Mammary epithelial cell (primary cell): ENCODE measurements around the gene ING1.

ENCODE experiments used
- EZH2 ChIP-seq: IDR thresholded peaks from 2 replicates; pipeline ENCODE4 v1.6.1; 2012; ENCODE audit warnings: low read length, inconsistent platforms, borderline replicate concordance
- TF ChIP-seq, protein P1 (sequence below), 2 donors: IDR thresholded peaks in 1 of 2; conservative IDR thresholded peaks in 1 of 2; 2 replicates each; pipeline ENCODE4 v1.5.1; 2011 to 2012; ENCODE audit warnings: inconsistent platforms in 2 of 2, low read length in 2 of 2, mild to moderate bottlenecking in 2 of 2, control low read depth in 1 of 2, low read depth in 1 of 2; ENCODE audit not compliant: insufficient read depth in 1 of 2; ENCODE audit errors: extremely low read depth in 1 of 2

DNA sequence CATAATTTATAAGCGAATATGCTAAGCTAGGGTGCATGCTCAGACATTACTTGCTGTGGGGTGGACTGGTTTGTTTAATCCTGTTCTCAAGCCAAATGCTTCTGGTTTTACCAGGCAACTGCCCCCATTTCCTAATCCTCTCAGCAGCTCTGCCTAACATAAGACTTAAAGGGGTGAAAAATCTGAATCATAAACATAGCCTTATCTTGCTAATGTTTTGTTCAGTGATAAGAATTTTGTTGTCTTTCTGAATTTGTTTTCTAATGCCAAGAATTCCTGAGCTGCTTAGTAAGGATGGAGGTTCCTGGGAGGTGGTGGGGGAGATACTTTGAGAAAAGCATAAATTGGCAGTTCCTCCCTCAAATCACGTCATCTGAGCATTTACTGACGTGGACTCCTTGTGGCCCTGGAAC is 42.7 kb downstream of the ING1 start:
- TF ChIP-seq, protein P1, sequence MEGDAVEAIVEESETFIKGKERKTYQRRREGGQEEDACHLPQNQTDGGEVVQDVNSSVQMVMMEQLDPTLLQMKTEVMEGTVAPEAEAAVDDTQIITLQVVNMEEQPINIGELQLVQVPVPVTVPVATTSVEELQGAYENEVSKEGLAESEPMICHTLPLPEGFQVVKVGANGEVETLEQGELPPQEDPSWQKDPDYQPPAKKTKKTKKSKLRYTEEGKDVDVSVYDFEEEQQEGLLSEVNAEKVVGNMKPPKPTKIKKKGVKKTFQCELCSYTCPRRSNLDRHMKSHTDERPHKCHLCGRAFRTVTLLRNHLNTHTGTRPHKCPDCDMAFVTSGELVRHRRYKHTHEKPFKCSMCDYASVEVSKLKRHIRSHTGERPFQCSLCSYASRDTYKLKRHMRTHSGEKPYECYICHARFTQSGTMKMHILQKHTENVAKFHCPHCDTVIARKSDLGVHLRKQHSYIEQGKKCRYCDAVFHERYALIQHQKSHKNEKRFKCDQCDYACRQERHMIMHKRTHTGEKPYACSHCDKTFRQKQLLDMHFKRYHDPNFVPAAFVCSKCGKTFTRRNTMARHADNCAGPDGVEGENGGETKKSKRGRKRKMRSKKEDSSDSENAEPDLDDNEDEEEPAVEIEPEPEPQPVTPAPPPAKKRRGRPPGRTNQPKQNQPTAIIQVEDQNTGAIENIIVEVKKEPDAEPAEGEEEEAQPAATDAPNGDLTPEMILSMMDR (conservative IDR thresholded peaks at IDR 0.05 in 1 of 2, IDR thresholded peaks at IDR 0.05 in 1 of 2; ENCODE audit: extremely low read depth in 1 of 2, insufficient read depth in 1 of 2, low read depth in 1 of 2, low read length in 2 of 2): no peak
- no peak for TF ChIP-seq EZH2
